ENCODE measurements around the gene LRBA. TPM values are rescaled to one million over a fixed set of nuclear protein-coding genes. Genes with fewer than 3 reads are reported as not detected.

The LRBA gene
- total and polyA plus RNA-seq, 2 of the 4 experiments (the other 2 are of a cell fraction), result 10.2 to 51.6 TPM

- no peak overlapping the region for H2BK120ac ChIP-seq (ENCODE audit: low read depth, low read length)
- no TSS peak for BruUV-seq (replicated peaks)
- H3K56ac ChIP-seq (ENCODE audit: extremely low read depth, insufficient read depth, low read length), result no peak overlapping the region
- no peak overlapping the region for H3K27ac ChIP-seq (ENCODE audit: insufficient read depth, low read length)
- WGBS, 2 experiments (ENCODE audit: extremely low coverage in 2 of 2, insufficient read length in 1 of 2), result 80% methylated on average over 1 of the region's 5 CpGs; no CpG with 5 or more reads in 1 of the 2 experiments
- in situ Hi-C loops (cut with MboI; ENCODE audit: low sequenced_read_pairs) (no loop called here), intact Hi-C loops (cut with micrococcal nuclease) (no loop called here), dilution Hi-C loops (cut with HindIII; ENCODE audit: low sequenced_read_pairs, unreplicated experiment) (no loop called here)
- no peaks in the 10 kb centered on the region for H3K79me1 ChIP-seq (ENCODE audit: low read depth in 1 of 2, low read length in 2 of 2)
- H3K14ac ChIP-seq (replicated peaks; ENCODE audit: low read depth, low read length), result no peak overlapping the region
- no peak overlapping the region for H4K91ac ChIP-seq (ENCODE audit: insufficient read depth, low read depth, low read length)
- H4K20me1 ChIP-seq (ENCODE audit: insufficient read depth, low read length), result no peaks in the 10 kb centered on the region
- no peak overlapping the region for H3K4me3 ChIP-seq (ENCODE audit: insufficient read depth, low read depth, low read length)
- no peak overlapping the region for H4K5ac ChIP-seq (ENCODE audit: low read depth, low read length)
- no peak overlapping the region for H2BK15ac ChIP-seq (ENCODE audit: low read depth, low read length)
- no peaks in the 10 kb centered on the region for H3K9me1 ChIP-seq (ENCODE audit: insufficient read depth, low read length)
- H3K27me3 ChIP-seq (ENCODE audit: control insufficient read depth, insufficient read depth, low read length), result no peaks in the 10 kb centered on the region
- H3K36me3 ChIP-seq (ENCODE audit: control insufficient read depth, insufficient read depth, low read length), result no peaks in the 10 kb centered on the region
- CTCF ChIA-PET, result no interaction called here
- no peak overlapping the region for H3K18ac ChIP-seq (ENCODE audit: low read depth, low read length)
- DNase-seq, result no peak
- TF ChIP-seq SMC3 (IDR thresholded peaks at IDR 0.05; ENCODE audit: low read depth, low read length) (no peak), CHD1 (IDR thresholded peaks at IDR 0.05; ENCODE audit: low read depth, low read length) (no peak), RFX5 (IDR thresholded peaks at IDR 0.05; ENCODE audit: low read depth, low read length) (no peak), MAFK (IDR thresholded peaks at IDR 0.05; ENCODE audit: low read depth, low read length) (no peak), ELK1 (IDR thresholded peaks at IDR 0.05; ENCODE audit: borderline replicate concordance, low read depth, low read length) (no peak), RCOR1 (IDR thresholded peaks at IDR 0.05; ENCODE audit: insufficient replicate concordance, low read length) (no peak), CEBPB (IDR thresholded peaks at IDR 0.05; ENCODE audit: low read depth, low read length) (no peak), CTCF (conservative IDR thresholded peaks at IDR 0.05; ENCODE audit: low read depth, low read length) (no peak), NFE2L2 (IDR thresholded peaks at IDR 0.05; ENCODE audit: low read depth, low read length) (no peak), FOS (IDR thresholded peaks at IDR 0.05; ENCODE audit: low read depth, low read length) (no peak), RAD21 (IDR thresholded peaks at IDR 0.05; ENCODE audit: low read length) (no peak), MAZ (IDR thresholded peaks at IDR 0.05; ENCODE audit: borderline replicate concordance, low read depth, low read length) (no peak), USF2 (IDR thresholded peaks at IDR 0.05; ENCODE audit: low read depth, low read length) (no peak), MXI1 (IDR thresholded peaks at IDR 0.05; ENCODE audit: borderline replicate concordance, low read depth, low read length) (no peak), BHLHE40 (IDR thresholded peaks at IDR 0.05; ENCODE audit: low read depth, low read length) (no peak), POLR2A (IDR thresholded peaks at IDR 0.05; ENCODE audit: low read depth, low read length) (no peak)
- no peak overlapping the region for H2AFZ ChIP-seq (replicated peaks; ENCODE audit: low read length, poor library complexity)
- no peak overlapping the region for H3K23ac ChIP-seq (ENCODE audit: low read depth, low read length)
- H2BK5ac ChIP-seq (ENCODE audit: low read depth, low read length, poor library complexity, severe bottlenecking), result no peak overlapping the region
- 0 out of 2 replicates have a peak, but pooled peaks cover 2% of the 10 kb centered on the region for H3K4me1 ChIP-seq (ENCODE audit: control insufficient read depth, insufficient read depth, low read length)
- no peak overlapping the region for H3K4ac ChIP-seq (ENCODE audit: low read depth, low read length)
- POLR2A ChIA-PET (ENCODE audit: unreplicated experiment), result no interaction called here
- no peak overlapping the region for H3K9ac ChIP-seq (ENCODE audit: low read depth, low read length)
- no peak for ATAC-seq (ENCODE audit: low read depth)
- no peak overlapping the region for H3K4me2 ChIP-seq (ENCODE audit: low read depth, low read length)
- H4K8ac ChIP-seq (ENCODE audit: low read depth in 2 of 2, low read length in 2 of 2), result no peak overlapping the region
- no peak overlapping the region for H2AK9ac ChIP-seq (replicated peaks; ENCODE audit: low read depth, low read length, poor library complexity)
- H3K9me3 ChIP-seq (ENCODE audit: control insufficient read depth, insufficient read depth, low read length), result no peaks in the 10 kb centered on the region
- no peak overlapping the region for H2AK5ac ChIP-seq (ENCODE audit: low read depth, low read length)
- no peak overlapping the region for H2BK20ac ChIP-seq (ENCODE audit: low read depth, low read length)
These were observed 241.2 kb downstream of the LRBA start for GRCh38 chr4:150773729-150774449.
